ENCODE measurements around the gene OR1L1. TPM values are rescaled to one million over a fixed set of nuclear protein-coding genes. Genes with fewer than 3 reads are reported as not detected.

Gene OR1L1
- total RNA-seq, result not detected

DNA sequence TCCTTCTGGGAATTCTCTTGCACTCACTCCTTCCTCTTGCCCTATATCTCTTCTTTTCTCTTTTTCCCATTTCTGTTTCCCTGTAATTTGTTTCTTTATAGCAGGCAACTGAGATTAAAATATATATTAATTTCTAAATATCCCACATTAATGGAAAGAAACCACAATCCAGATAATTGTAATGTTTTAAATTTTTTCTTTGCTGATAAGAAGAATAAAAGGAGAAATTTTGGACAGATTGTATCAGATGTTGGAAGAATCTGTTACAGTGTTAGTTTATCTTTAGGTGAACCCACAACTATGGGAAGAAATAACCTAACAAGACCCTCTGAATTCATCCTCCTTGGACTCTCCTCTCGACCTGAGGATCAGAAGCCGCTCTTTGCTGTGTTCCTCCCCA is at the start of gene OR1L1:
TSS of gene OR1L1 (plus strand) at position 301 of the 400 bp plus-strand sequence. CDS start at position 301, 0 bp downstream.

DNA sequence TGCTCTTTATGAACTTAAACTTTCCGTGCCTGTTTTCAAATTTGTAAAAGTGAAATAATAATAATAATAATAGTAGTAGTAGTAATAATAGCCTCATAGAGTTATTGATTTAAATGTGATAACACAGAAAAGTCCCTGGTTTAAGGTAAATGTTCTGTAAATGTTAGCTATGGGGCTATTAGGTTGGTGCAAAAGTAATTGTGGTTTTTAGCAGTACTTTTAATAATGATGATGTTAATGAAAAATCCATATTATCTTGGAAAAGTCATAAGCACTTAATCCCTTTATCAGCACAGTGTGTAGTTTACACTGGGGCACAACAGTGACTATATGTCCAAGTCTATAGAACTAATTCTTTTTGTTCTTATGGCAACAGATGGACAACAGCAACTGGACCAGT is 47.2 kb upstream of the OR1L1 start, which contains the start of gene OR1Q1:
TSS of gene OR1Q1 (plus strand) at position 377 of the 400 bp plus-strand sequence. CDS start at position 377, 0 bp downstream.

DNA sequence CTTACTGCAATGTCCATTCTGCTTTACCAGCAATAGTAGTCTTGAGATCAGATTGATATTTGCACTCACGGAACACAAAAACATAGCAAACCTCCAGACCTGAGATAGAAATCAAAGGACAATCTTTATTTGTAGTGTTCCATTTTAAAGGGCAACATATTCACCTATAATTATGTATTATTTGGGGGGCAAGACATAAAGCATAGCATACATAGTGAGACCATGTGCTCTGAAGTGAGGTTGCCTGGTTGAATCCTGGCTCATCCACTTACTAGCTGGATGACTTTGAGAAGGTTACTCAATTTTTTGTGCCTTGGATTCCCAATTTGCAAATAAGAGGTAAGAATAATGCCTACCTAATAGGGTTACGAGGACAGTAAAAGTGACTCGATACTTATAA is 4.0 kb upstream of the OR1L1 start, which contains the start of gene OR1B1:
TSS of gene OR1B1 (minus strand) at position 101 of the 400 bp plus-strand sequence.

Other genes with a start within 250 kb of the OR1L1 start
- not detected for gene OR1J1, start 183.8 kb upstream of the OR1L1 start, total RNA-seq
- gene OR1J2, start 150.9 kb upstream of the OR1L1 start, total RNA-seq, result not detected
- gene OR1J4, start 142.6 kb upstream of the OR1L1 start, total RNA-seq, result not detected
- gene OR1N1, start 134.4 kb upstream of the OR1L1 start, total RNA-seq, result not detected
- gene OR1N2, start 108.6 kb upstream of the OR1L1 start, total RNA-seq, result not detected
- not detected for gene OR1L8, start 78.3 kb upstream of the OR1L1 start, total RNA-seq
- not detected for gene OR1Q1, start 47.0 kb upstream of the OR1L1 start, total RNA-seq
- gene OR1B1, start 4.1 kb upstream of the OR1L1 start, total RNA-seq, result not detected
- gene OR1L3, start 13.4 kb downstream of the OR1L1 start, total RNA-seq, result not detected
- not detected for gene OR1L4, start 62.3 kb downstream of the OR1L1 start, total RNA-seq
- gene OR1L6, start 80.6 kb downstream of the OR1L1 start, total RNA-seq, result not detected
- gene OR5C1, start 127.2 kb downstream of the OR1L1 start, total RNA-seq, result not detected
- not detected for gene OR1K1, start 138.4 kb downstream of the OR1L1 start, total RNA-seq
- gene PDCL, start 166.9 kb downstream of the OR1L1 start, total RNA-seq, result 10 to 100 TPM; 19.6 to 25.6 TPM
- gene RC3H2, start 243.6 kb downstream of the OR1L1 start, total RNA-seq, result 10 to 100 TPM; 63.0 to 66.9 TPM